ENCODE data around the gene PADI3.

PADI3 gene

GRCh38 chr1:17270891-17271765, 22.2 kb downstream of the PADI3 start:
- in situ Hi-C loops (cut with HindIII; ENCODE audit: low sequenced_read_pairs) = loop anchor here (10.0 kb wide), 1 partner anchor 136 kb away; no protein-coding TSS in a partner anchor

GRCh38 chr1:17272066-17272465, 23.2 kb downstream of the PADI3 start:
- in situ Hi-C loops (cut with HindIII; ENCODE audit: low sequenced_read_pairs) = loop anchor here (10.0 kb wide), 1 partner anchor 137 kb away; no protein-coding TSS in a partner anchor

- in situ Hi-C loops (cut with HindIII; ENCODE audit: low sequenced_read_pairs) = loop anchor here (10.0 kb wide), 1 partner anchor 138 kb away; no protein-coding TSS in a partner anchor
These were observed 23.7 kb downstream of the PADI3 start for GRCh38 chr1:17272646-17273045.

DNA sequence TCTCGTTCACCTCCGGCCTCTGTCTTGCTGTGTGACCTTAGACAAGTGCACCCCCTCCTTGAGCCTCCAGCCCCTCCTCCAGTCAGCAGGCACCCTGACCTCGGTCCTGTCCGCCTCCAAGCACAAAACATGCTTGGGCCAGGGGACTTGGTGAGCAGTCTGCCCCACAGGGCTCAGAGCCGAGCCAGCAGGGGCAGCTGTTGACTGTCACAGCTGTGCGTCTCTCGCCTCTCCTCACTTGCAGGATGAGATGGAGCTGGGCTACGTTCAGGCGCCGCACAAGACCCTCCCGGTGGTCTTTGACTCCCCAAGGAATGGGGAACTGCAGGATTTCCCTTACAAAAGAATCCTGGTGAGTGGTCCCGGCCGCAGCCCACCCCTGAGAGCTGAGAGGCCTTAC, 24.2 kb downstream of the PADI3 start:
- in situ Hi-C loops (cut with HindIII; ENCODE audit: low sequenced_read_pairs) = loop anchor here (10.0 kb wide), 1 partner anchor 138 kb away; no protein-coding TSS in a partner anchor

- in situ Hi-C loops (cut with HindIII; ENCODE audit: low sequenced_read_pairs) = loop anchor here (10.0 kb wide), 1 partner anchor 140 kb away; no protein-coding TSS in a partner anchor
These were observed 25.6 kb downstream of the PADI3 start for GRCh38 chr1:17274186-17275170.

DNA sequence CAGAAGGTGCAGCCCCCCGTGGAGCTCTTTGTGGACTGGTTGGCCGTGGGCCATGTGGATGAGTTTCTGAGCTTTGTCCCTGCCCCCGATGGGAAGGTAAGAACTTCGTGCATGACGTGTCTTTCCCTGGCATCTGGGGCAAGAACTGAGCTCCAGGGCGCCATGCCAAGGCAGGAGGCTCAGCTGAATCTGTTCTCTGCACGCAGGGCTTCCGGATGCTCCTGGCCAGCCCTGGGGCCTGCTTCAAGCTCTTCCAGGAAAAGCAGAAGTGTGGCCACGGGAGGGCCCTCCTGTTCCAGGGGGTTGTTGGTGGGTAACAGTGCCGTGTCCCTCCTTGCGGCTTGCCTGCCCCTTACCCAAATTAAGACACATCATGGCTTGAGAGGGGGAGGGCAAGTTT, 27.7 kb downstream of the PADI3 start:
- in situ Hi-C loops (cut with HindIII; ENCODE audit: low sequenced_read_pairs) = loop anchor here (10.0 kb wide), 1 partner anchor 142 kb away; no protein-coding TSS in a partner anchor

- in situ Hi-C loops (cut with HindIII; ENCODE audit: low sequenced_read_pairs) = loop anchor here (10.0 kb wide), 1 partner anchor 143 kb away; no protein-coding TSS in a partner anchor
These were observed 28.7 kb downstream of the PADI3 start for GRCh38 chr1:17277511-17278159.

GRCh38 chr1:17278996-17279830, 30.3 kb downstream of the PADI3 start:
- in situ Hi-C loops (cut with HindIII; ENCODE audit: low sequenced_read_pairs) = loop anchor here (10.0 kb wide), 1 partner anchor 144 kb away; no protein-coding TSS in a partner anchor

DNA sequence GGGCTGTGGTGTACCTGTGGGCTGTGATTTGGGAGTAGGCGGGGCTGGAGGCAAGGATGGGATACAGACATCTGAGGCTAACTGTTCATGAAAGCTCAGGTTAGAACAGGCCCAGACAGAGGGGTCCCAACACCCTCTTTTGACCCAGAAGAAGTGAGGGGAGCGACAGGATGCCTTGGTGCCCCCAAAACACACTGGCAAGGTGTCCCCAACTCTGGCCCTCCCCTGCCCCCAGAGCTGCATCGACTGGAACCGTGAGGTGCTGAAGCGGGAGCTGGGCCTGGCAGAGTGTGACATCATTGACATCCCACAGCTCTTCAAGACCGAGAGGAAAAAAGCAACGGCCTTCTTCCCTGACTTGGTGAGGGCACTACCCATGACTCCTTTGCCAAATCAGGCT, 31.5 kb downstream of the PADI3 start:
- in situ Hi-C loops (cut with HindIII; ENCODE audit: low sequenced_read_pairs) = no loop called here

- in situ Hi-C loops (cut with HindIII; ENCODE audit: low sequenced_read_pairs) = no loop called here
These were observed 32.0 kb downstream of the PADI3 start for GRCh38 chr1:17280894-17281293.

GRCh38 chr1:17281775-17282181, 32.9 kb downstream of the PADI3 start:
- in situ Hi-C loops (cut with HindIII; ENCODE audit: low sequenced_read_pairs) = no loop called here

DNA sequence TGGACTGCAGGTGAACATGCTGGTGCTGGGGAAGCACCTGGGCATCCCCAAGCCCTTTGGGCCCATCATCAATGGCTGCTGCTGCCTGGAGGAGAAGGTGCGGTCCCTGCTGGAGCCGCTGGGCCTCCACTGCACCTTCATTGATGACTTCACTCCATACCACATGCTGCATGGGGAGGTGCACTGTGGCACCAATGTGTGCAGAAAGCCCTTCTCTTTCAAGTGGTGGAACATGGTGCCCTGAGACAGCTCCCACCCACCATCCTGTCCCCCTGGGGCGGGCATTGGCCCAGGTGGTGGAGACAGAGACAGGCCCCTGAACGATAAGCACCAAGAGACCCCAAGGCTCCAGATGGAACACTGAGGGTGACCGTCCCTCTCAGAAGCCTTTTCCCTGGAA, 33.9 kb downstream of the PADI3 start:
- in situ Hi-C loops (cut with HindIII; ENCODE audit: low sequenced_read_pairs) = no loop called here

DNA sequence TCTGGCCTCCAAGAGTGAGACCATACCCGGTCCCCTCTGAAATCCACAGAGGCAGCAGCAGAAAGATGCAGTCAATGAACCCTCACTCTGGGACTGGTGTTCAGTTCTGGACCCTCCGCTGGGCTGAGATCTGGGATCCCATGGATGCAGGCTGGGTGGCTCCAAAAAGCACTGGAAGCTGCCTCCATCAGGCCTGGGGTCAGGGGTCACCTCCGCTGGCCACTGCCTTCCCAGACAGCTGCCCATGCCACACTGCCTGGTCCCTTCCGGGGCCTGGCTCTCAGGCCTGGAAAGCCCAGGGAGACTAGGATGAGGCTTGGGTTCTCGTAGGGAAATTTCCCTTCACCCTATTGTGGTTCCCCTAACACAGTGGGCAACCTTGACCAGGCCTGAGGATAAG, 37.7 kb downstream of the PADI3 start:
- in situ Hi-C loops (cut with HindIII; ENCODE audit: low sequenced_read_pairs) = loop anchor here (5.0 kb wide), 1 partner anchor 66 kb away; no protein-coding TSS in a partner anchor

DNA sequence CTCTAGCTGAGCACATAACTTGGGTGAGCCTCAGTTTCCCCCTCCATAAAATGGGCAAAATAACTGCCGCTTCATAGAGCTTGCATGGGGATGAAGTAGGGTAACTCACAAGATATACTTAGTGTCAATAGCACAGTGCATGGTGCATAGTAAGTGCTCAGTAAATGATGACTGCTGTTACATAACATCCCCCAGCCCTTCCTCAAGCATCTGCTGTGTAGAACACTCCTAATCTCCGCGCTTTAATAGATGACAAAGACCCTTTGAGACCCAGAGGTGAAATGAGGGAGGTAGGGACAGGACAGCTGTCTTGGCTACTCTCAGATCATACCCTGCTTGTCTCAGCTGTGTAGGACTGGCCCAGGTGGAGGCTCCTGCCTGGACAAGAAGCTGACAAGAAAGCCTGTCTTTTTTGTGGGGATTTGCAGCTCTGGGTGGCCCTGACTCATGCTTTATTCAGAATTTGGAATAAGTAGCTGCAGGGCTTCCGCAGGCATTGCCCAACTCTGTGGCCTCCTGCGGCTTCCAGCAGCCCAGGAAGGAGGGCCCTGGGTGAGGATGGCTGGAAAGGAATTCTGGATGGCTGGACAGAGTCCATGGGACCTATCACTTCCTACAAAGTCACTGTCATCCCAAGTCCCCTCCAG, 38.4 kb downstream of the PADI3 start:
- in situ Hi-C loops (cut with HindIII; ENCODE audit: low sequenced_read_pairs) = loop anchor here (5.0 kb wide), 1 partner anchor 65 kb away; no protein-coding TSS in a partner anchor

DNA sequence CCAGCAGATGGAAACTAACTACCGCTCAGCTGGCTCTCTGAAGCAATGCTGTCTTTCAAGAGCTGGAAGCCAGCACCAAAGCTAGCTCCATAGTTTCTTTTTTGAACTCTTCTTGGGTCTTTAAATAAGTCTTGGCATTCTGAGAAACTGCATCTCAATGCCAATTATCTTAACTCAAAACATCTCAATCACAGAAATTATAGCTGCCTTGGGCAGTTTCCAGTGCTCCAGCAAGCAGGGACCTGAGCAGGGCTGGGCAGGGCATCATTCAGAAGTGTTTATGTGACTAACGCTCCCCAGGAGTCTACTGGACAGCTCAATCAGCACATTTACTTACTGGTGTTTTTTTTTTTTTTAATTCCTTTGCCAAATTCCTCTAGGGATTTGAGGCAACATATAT, 40.8 kb downstream of the PADI3 start:
- in situ Hi-C loops (cut with HindIII; ENCODE audit: low sequenced_read_pairs) = loop anchor here (5.0 kb wide), 1 partner anchor 63 kb away; no protein-coding TSS in a partner anchor

GRCh38 chr1:17290553-17290952, 41.7 kb downstream of the PADI3 start:
- in situ Hi-C loops (cut with HindIII; ENCODE audit: low sequenced_read_pairs) = no loop called here

GRCh38 chr1:17292299-17293160, 43.6 kb downstream of the PADI3 start:
- in situ Hi-C loops (cut with HindIII; ENCODE audit: low sequenced_read_pairs) = no loop called here
